DND-41 (cell line): Measurements from ENCODE around the gene TIMM50.

Source experiments
- ATAC-seq: fragments of 200-7000 bp; cut with Tn5 transposase; 3 replicates; pipeline ENCODE4 v1.9.1; 2021; ENCODE audit warnings: low read depth; ENCODE audit not compliant: insufficient read depth
- DNase-seq: peaks from one replicate; pipeline ENCODE4 v3.0.0-alpha.2; 2020
- H2AFZ ChIP-seq: 2 replicates; pipeline ENCODE4 v1.6.0; 2012; ENCODE audit warnings: low read depth, low read length
- H3K27ac ChIP-seq: 2 replicates; pipeline ENCODE4 v1.5.1; 2012; ENCODE audit warnings: low read length, inconsistent platforms
- H3K27me3 ChIP-seq: fragments of 200-600 bp; sonication (generic); 2 replicates; pipeline ENCODE4 v1.6.0; 2012; ENCODE audit warnings: low read length, mild to moderate bottlenecking, inconsistent platforms; ENCODE audit not compliant: insufficient read depth, poor library complexity
- H3K36me3 ChIP-seq: 2 replicates; pipeline ENCODE4 v1.5.1; 2012; ENCODE audit warnings: low read length, inconsistent platforms; ENCODE audit not compliant: insufficient read depth
- H3K4me1 ChIP-seq: 2 replicates; pipeline ENCODE4 v1.5.1; 2012; ENCODE audit warnings: mild to moderate bottlenecking, low read length; ENCODE audit not compliant: insufficient read depth
- H3K4me2 ChIP-seq: 2 replicates; pipeline ENCODE4 v1.6.0; 2012; ENCODE audit warnings: mild to moderate bottlenecking, moderate library complexity, low read length, inconsistent platforms; ENCODE audit not compliant: insufficient read depth
- H3K4me3 ChIP-seq, 2 experiments: fragments of 200-600 bp in 1 of 2; shearing (Covaris generic) in 1 of 2; 2 replicates each; pipeline ENCODE4 v1.5.1; 2012 to 2016; ENCODE audit warnings: inconsistent platforms in 2 of 2, low read length in 2 of 2, mild to moderate bottlenecking in 2 of 2, low read depth in 1 of 2, moderate library complexity in 1 of 2
- H3K79me2 ChIP-seq: 2 replicates; pipeline ENCODE4 v1.6.0; 2012; ENCODE audit warnings: low read length, inconsistent platforms; ENCODE audit not compliant: insufficient read depth
- H3K9ac ChIP-seq: 2 replicates; pipeline ENCODE4 v1.6.0; 2012; ENCODE audit warnings: low read depth, mild to moderate bottlenecking, inconsistent platforms, low read length, moderate library complexity
- H3K9me3 ChIP-seq: 2 replicates; pipeline ENCODE4 v1.5.1; 2012; ENCODE audit warnings: low read length, moderate library complexity, mild to moderate bottlenecking, inconsistent platforms; ENCODE audit not compliant: insufficient read depth, severe bottlenecking
- H4K20me1 ChIP-seq: 2 replicates; pipeline ENCODE4 v1.6.0; 2012; ENCODE audit warnings: low read length; ENCODE audit not compliant: insufficient read depth
- EZH2 ChIP-seq: IDR thresholded peaks from 3 replicates; pipeline ENCODE4 v1.6.1; 2012; ENCODE audit warnings: borderline replicate concordance, low read depth, mild to moderate bottlenecking, moderate library complexity, low read length, inconsistent platforms; ENCODE audit not compliant: severe bottlenecking
- TF ChIP-seq, protein P1 (sequence below): IDR thresholded peaks from 2 replicates; pipeline ENCODE4 v1.5.1; 2012; ENCODE audit warnings: borderline replicate concordance, low read length, moderate library complexity, mild to moderate bottlenecking; ENCODE audit not compliant: poor library complexity, severe bottlenecking; ENCODE audit errors: extremely low read depth

TIMM50 gene

DNA sequence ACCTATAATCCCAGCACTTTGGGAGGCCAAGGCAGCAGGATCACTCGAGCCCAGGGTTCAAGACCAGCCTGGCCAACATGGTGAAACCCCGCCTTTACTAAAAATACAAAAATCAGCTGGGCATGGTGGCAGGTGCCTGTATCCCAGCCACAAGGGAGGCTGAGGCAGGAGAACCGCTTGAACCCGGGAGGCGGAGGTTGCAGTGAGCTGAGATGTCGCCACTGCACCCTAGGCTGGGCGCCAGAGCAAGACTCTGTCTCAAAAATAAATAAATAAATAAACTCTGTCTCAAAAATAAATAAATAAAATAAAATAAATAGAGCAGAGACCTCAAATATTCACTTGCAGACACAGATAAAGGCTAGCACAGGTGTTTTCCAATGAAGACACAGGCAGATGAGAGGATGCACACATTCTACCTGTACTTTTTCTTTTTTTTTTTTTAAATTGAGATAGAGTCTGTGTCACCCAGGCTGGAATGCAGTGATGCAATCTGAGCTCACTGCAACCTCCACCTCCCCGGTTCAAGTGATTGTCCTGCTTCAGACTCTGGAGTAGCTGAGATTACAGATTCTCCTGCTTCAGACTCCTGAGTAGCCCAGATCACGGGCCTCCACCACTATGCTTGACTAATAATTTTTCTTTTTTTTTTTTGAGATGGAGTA, 42.2 kb upstream of the TIMM50 start:
- Histone ChIP-seq H3K36me3 (peaks cover 20% of the 10 kb centered on the region), H3K4me2 (no peak overlapping the region), H3K27me3 (no peaks in the 10 kb centered on the region), H3K9ac (no peak overlapping the region), H3K79me2 (peaks cover 30% of the 10 kb centered on the region), H3K4me1 (peaks cover 36% of the 10 kb centered on the region), H2AFZ (no peak overlapping the region), H3K4me3 (no peak overlapping the region), H4K20me1 (peaks cover 20% of the 10 kb centered on the region), H3K9me3 (no peaks in the 10 kb centered on the region), H3K27ac (no peak overlapping the region)
- no peak for DNase-seq
- no peak for TF ChIP-seq EZH2
- TF ChIP-seq, protein P1, sequence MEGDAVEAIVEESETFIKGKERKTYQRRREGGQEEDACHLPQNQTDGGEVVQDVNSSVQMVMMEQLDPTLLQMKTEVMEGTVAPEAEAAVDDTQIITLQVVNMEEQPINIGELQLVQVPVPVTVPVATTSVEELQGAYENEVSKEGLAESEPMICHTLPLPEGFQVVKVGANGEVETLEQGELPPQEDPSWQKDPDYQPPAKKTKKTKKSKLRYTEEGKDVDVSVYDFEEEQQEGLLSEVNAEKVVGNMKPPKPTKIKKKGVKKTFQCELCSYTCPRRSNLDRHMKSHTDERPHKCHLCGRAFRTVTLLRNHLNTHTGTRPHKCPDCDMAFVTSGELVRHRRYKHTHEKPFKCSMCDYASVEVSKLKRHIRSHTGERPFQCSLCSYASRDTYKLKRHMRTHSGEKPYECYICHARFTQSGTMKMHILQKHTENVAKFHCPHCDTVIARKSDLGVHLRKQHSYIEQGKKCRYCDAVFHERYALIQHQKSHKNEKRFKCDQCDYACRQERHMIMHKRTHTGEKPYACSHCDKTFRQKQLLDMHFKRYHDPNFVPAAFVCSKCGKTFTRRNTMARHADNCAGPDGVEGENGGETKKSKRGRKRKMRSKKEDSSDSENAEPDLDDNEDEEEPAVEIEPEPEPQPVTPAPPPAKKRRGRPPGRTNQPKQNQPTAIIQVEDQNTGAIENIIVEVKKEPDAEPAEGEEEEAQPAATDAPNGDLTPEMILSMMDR: no peak
- no peak for ATAC-seq

DNA sequence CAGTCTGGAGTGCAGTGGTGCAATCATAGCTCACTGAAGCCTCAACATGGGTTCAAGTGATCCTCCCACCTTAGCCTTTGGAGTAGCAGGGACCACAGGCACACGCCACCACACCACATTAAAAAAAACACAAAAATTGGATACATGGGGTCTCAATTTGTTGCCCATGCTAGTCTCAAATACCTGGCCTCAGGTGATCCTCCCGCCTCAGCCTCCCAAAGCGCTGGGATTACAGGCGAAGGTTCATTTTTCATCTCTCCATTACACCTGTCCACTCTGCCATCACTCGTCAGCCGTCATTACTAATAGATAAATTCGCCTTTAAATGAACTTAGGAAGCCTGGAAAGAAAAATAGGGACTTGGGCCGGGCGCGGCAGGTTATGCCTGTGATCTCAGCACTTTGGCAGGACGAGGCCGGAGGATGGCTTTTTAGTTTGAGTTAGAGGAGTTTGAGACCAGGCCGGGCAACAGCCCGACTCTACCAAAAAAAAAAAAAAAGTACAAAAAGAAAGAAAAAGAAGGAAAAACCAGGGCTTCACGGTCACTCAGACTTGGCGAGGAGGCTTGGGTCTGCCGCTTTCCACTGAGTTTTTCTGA, 35.9 kb upstream of the TIMM50 start:
- no peak for DNase-seq
- H3K27me3 ChIP-seq: no peaks in the 10 kb centered on the region
- peak overlapping the region; percentile 67 for H3K4me2 ChIP-seq
- peak overlapping the region; percentile 84 to 93 for H3K4me3 ChIP-seq
- peak overlapping the region; percentile 83 for H3K9ac ChIP-seq
- no peaks in the 10 kb centered on the region for H3K9me3 ChIP-seq
- H3K27ac ChIP-seq: peak overlapping the region; percentile 95
- H4K20me1 ChIP-seq: peaks cover 16% of the 10 kb centered on the region
- H2AFZ ChIP-seq: peak overlapping the region; percentile 88
- peaks cover 54% of the 10 kb centered on the region for H3K79me2 ChIP-seq
- H3K36me3 ChIP-seq: peaks cover 24% of the 10 kb centered on the region
- TF ChIP-seq EZH2: no peak
- TF ChIP-seq, protein P1: no peak
- no peak for ATAC-seq
- peaks cover 49% of the 10 kb centered on the region for H3K4me1 ChIP-seq

DNA sequence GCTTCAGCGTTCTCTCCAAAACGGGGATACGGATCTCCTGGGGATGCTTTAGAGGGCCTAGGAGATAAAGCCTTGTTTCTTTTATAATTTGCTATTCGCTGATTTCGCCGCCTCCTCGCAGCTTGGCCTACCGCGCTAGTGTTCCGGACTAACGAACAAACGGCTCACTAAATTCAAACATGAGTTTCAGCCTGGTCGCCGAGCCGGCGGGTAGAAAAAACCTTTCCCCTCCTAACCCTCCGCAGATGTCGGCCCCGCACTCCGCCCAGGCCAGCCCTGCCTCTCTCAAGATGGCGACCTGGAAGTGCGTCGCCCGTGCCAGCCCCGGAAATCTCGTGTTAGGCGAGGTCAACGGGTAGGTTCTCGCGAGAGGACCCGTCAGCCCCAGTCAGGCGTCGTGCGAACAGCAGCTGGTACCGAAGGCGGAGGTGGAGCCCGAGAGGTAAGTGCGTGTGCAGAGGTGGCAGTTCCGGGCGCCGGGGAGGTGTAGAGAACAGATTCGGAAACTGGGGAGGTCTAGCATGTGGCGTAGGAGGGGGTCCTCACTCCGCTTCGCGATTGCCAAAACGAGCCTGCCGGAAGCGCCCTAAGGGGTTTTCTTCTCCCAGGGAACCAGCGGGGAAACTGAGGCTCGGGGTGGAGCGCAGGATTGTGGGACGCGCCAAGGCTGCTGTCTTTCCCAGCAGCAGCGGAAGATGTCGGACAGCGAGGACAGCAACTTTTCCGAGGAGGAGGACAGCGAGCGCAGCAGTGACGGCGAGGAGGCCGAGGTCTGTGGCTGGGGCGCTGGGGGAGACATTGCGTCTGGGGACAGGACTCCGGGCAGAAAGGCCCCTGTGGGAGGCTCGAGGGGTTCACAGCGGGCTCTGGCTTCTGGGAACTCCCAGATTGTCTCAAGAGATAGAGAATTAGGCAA, 35.2 kb upstream of the TIMM50 start, which contains the start of gene SUPT5H:
SUPT5H (plus strand) TSS at position 387 of the 916 bp plus-strand sequence; CDS start at position 696, 309 bp downstream.
- Histone ChIP-seq H2AFZ (peak within 1 kb of the TSS; percentile 88), H4K20me1 (peaks cover 19% of the 10 kb centered on the region), H3K79me2 (peaks cover 62% of the 10 kb centered on the region), H3K4me1 (peaks cover 47% of the 10 kb centered on the region), H3K9me3 (no peaks in the 10 kb centered on the region), H3K36me3 (peaks cover 24% of the 10 kb centered on the region), H3K27ac (peak within 1 kb of the TSS; percentile 95), H3K4me3 (peak within 1 kb of the TSS; percentile 84 to 93), H3K9ac (peak within 1 kb of the TSS; percentile 83), H3K4me2 (peak within 1 kb of the TSS; percentile 67), H3K27me3 (no peaks in the 10 kb centered on the region)
- no peak for TF ChIP-seq EZH2
- TF ChIP-seq, protein P1: peak; percentile 7
- DNase-seq: peak; percentile 97
- peak; percentile 99 for ATAC-seq
